DND-41 (cell line): ENCODE measurements around the gene CCN6.

Experiments
- ATAC-seq: fragments of 200-7000 bp; cut with Tn5 transposase; 3 replicates; pipeline ENCODE4 v1.9.1; 2021; ENCODE audit warnings: low read depth; ENCODE audit not compliant: insufficient read depth
- DNase-seq: peaks from one replicate; pipeline ENCODE4 v3.0.0-alpha.2; 2020
- H2AFZ ChIP-seq: 2 replicates; pipeline ENCODE4 v1.6.0; 2012; ENCODE audit warnings: low read depth, low read length
- H3K27ac ChIP-seq: 2 replicates; pipeline ENCODE4 v1.5.1; 2012; ENCODE audit warnings: low read length, inconsistent platforms
- H3K27me3 ChIP-seq: fragments of 200-600 bp; sonication (generic); 2 replicates; pipeline ENCODE4 v1.6.0; 2012; ENCODE audit warnings: low read length, mild to moderate bottlenecking, inconsistent platforms; ENCODE audit not compliant: insufficient read depth, poor library complexity
- H3K36me3 ChIP-seq: 2 replicates; pipeline ENCODE4 v1.5.1; 2012; ENCODE audit warnings: low read length, inconsistent platforms; ENCODE audit not compliant: insufficient read depth
- H3K4me1 ChIP-seq: 2 replicates; pipeline ENCODE4 v1.5.1; 2012; ENCODE audit warnings: mild to moderate bottlenecking, low read length; ENCODE audit not compliant: insufficient read depth
- H3K4me2 ChIP-seq: 2 replicates; pipeline ENCODE4 v1.6.0; 2012; ENCODE audit warnings: mild to moderate bottlenecking, moderate library complexity, low read length, inconsistent platforms; ENCODE audit not compliant: insufficient read depth
- H3K4me3 ChIP-seq, 2 experiments: fragments of 200-600 bp in 1 of 2; shearing (Covaris generic) in 1 of 2; 2 replicates each; pipeline ENCODE4 v1.5.1; 2012 to 2016; ENCODE audit warnings: inconsistent platforms in 2 of 2, low read length in 2 of 2, mild to moderate bottlenecking in 2 of 2, low read depth in 1 of 2, moderate library complexity in 1 of 2
- H3K79me2 ChIP-seq: 2 replicates; pipeline ENCODE4 v1.6.0; 2012; ENCODE audit warnings: low read length, inconsistent platforms; ENCODE audit not compliant: insufficient read depth
- H3K9ac ChIP-seq: 2 replicates; pipeline ENCODE4 v1.6.0; 2012; ENCODE audit warnings: low read depth, mild to moderate bottlenecking, inconsistent platforms, low read length, moderate library complexity
- H3K9me3 ChIP-seq: 2 replicates; pipeline ENCODE4 v1.5.1; 2012; ENCODE audit warnings: low read length, moderate library complexity, mild to moderate bottlenecking, inconsistent platforms; ENCODE audit not compliant: insufficient read depth, severe bottlenecking
- H4K20me1 ChIP-seq: 2 replicates; pipeline ENCODE4 v1.6.0; 2012; ENCODE audit warnings: low read length; ENCODE audit not compliant: insufficient read depth
- EZH2 ChIP-seq: IDR thresholded peaks from 3 replicates; pipeline ENCODE4 v1.6.1; 2012; ENCODE audit warnings: borderline replicate concordance, low read depth, mild to moderate bottlenecking, moderate library complexity, low read length, inconsistent platforms; ENCODE audit not compliant: severe bottlenecking
- TF ChIP-seq, protein P1 (sequence below): IDR thresholded peaks from 2 replicates; pipeline ENCODE4 v1.5.1; 2012; ENCODE audit warnings: borderline replicate concordance, low read length, moderate library complexity, mild to moderate bottlenecking; ENCODE audit not compliant: poor library complexity, severe bottlenecking; ENCODE audit errors: extremely low read depth

Gene CCN6

GRCh38 chr6:112106562-112106961, 52.7 kb downstream of the CCN6 start:
- no peak overlapping the region for H3K4me2 ChIP-seq

GRCh38 chr6:112109262-112109661, 55.4 kb downstream of the CCN6 start:
- no peak overlapping the region for H3K27ac ChIP-seq
- no peaks in the 10 kb centered on the region for H4K20me1 ChIP-seq
- no peak for TF ChIP-seq EZH2
- TF ChIP-seq, protein P1, sequence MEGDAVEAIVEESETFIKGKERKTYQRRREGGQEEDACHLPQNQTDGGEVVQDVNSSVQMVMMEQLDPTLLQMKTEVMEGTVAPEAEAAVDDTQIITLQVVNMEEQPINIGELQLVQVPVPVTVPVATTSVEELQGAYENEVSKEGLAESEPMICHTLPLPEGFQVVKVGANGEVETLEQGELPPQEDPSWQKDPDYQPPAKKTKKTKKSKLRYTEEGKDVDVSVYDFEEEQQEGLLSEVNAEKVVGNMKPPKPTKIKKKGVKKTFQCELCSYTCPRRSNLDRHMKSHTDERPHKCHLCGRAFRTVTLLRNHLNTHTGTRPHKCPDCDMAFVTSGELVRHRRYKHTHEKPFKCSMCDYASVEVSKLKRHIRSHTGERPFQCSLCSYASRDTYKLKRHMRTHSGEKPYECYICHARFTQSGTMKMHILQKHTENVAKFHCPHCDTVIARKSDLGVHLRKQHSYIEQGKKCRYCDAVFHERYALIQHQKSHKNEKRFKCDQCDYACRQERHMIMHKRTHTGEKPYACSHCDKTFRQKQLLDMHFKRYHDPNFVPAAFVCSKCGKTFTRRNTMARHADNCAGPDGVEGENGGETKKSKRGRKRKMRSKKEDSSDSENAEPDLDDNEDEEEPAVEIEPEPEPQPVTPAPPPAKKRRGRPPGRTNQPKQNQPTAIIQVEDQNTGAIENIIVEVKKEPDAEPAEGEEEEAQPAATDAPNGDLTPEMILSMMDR = no peak

More at GRCh38 chr6:112106562-112106961, 52.7 kb downstream of the CCN6 start:
- Histone ChIP-seq H4K20me1 (no peaks in the 10 kb centered on the region), H3K27me3 (peaks cover 11% of the 10 kb centered on the region), H3K79me2 (no peaks in the 10 kb centered on the region), H2AFZ (no peak overlapping the region), H3K4me3 (no peak overlapping the region), H3K36me3 (no peaks in the 10 kb centered on the region), H3K27ac (no peak overlapping the region), H3K9me3 (no peaks in the 10 kb centered on the region), H3K4me1 (no peaks in the 10 kb centered on the region), H3K9ac (no peak overlapping the region)
- TF ChIP-seq, protein P1 = no peak
- DNase-seq (no peak), ATAC-seq (no peak)

DNA sequence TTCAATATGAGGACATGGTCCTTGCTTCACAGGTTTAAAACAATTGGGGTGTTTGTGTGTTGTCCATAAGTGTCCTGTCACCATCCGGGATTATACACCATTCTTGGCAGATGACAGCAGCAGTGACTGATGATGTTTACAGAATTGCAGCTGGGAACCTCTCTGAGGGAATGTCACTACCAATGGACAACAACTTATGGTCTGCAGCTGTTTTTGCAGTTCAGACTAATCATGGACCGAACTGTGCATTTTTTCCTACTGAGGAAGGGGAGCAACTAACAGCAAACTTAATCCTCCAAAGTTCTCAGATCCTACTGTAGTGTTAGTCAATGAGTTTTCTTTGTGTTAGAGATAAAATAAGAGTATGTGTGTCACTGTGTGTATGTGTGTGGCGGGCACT, 59.5 kb downstream of the CCN6 start:
- Histone ChIP-seq H3K4me3 (no peak overlapping the region), H3K4me1 (no peaks in the 10 kb centered on the region), H3K79me2 (no peaks in the 10 kb centered on the region), H3K9me3 (no peaks in the 10 kb centered on the region), H3K9ac (no peak overlapping the region), H4K20me1 (no peaks in the 10 kb centered on the region), H2AFZ (no peak overlapping the region), H3K4me2 (no peak overlapping the region), H3K27ac (no peak overlapping the region), H3K36me3 (no peaks in the 10 kb centered on the region), H3K27me3 (peaks cover 37% of the 10 kb centered on the region)
- ATAC-seq (no peak), DNase-seq (no peak)
- TF ChIP-seq, protein P1 = no peak
- no peak for TF ChIP-seq EZH2

More at GRCh38 chr6:112109262-112109661, 55.4 kb downstream of the CCN6 start:
- Histone ChIP-seq H3K9ac (no peak overlapping the region), H3K4me3 (no peak overlapping the region), H3K36me3 (no peaks in the 10 kb centered on the region), H3K9me3 (no peaks in the 10 kb centered on the region), H3K4me2 (no peak overlapping the region), H2AFZ (no peak overlapping the region), H3K4me1 (no peaks in the 10 kb centered on the region), H3K27me3 (peaks cover 30% of the 10 kb centered on the region), H3K79me2 (no peaks in the 10 kb centered on the region)
- DNase-seq = no peak
- no peak for ATAC-seq

DNA sequence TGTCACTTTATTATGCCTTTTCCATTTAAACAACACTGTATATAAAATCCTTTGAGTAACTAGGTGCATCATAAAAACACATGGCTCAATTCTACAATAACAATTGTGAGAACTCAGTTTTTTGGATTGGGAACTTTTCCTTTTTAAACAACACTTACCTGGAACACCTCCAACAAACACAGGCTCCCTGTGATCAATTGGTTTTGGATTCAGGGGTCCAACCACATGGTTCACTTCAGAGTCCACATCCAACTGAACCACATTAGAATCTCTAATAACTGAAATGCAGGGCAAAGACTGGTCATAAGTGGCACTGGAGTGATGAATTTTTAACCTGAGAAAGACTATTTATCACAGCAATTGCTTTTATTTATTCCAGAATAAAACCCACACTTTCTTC, 60.0 kb downstream of the CCN6 start:
- TF ChIP-seq EZH2 = no peak
- TF ChIP-seq, protein P1 = no peak
- H2AFZ ChIP-seq = no peak overlapping the region
- H3K36me3 ChIP-seq = no peaks in the 10 kb centered on the region
- no peaks in the 10 kb centered on the region for H4K20me1 ChIP-seq
- H3K4me2 ChIP-seq = no peak overlapping the region
- H3K79me2 ChIP-seq = no peaks in the 10 kb centered on the region
- peaks cover 37% of the 10 kb centered on the region for H3K27me3 ChIP-seq
- H3K27ac ChIP-seq = no peak overlapping the region
- H3K9me3 ChIP-seq = no peaks in the 10 kb centered on the region
- no peak for ATAC-seq
- H3K4me1 ChIP-seq = no peaks in the 10 kb centered on the region
- H3K4me3 ChIP-seq = no peak overlapping the region
- no peak for DNase-seq
- no peak overlapping the region for H3K9ac ChIP-seq
